GM19324 (cell line): ENCODE results near the gene PCP4L1.
"Not testable (repeated sequence)": the region's sequence is repeated elsewhere in the genome, so short reads cannot be mapped to it uniquely, and the experiment has no call there.

ENCODE experiments used
- ATAC-seq: cut with Tn5 transposase; IDR thresholded peaks from one replicate; pipeline ENCODE4 v1.9.1; 2021; ENCODE audit warnings: mild to moderate bottlenecking, moderate library complexity; ENCODE audit not compliant: unreplicated experiment, low FRiP score

PCP4L1 gene

GRCh38 chr1:161258439-161259344 is at the start of gene PCP4L1:
TSS of gene PCP4L1 (plus strand) at chr1:161258745. CDS start at chr1:161258975, 230 bp downstream.
- ATAC-seq = no peak

- ATAC-seq = no peak
Measured at GRCh38 chr1:161209790-161210409, 48.6 kb upstream of the PCP4L1 start.

GRCh38 chr1:161214369-161214768 is 44.2 kb upstream of the PCP4L1 start:
- ATAC-seq = no peak

DNA sequence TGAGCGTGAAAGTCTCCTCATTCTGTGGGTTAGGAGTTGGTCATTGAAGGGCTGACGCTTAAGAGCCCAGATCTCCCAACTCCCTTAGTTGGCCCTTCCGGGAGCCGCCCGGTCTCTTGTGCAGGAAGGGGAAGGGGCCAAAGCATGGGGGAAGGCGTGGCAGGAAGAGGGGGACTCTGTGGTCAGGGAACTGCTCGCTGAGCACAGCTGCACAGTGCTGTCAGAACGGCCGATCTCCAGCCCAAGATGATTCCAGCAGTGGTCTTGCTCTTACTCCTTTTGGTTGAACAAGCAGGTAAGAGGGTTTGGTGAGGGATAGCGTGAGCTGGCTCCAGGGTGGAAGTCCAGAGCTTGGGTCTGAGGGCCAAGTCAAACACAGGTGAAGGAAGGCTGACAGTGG is 43.5 kb upstream of the PCP4L1 start, which contains the start of gene FCER1G:
TSS of gene FCER1G (plus strand) at position 220 of the 400 bp plus-strand sequence. CDS start at position 247, 27 bp downstream.
- ATAC-seq = no peak

GRCh38 chr1:161216945-161217712 is 41.4 kb upstream of the PCP4L1 start:
- peak; percentile 74 for ATAC-seq

DNA sequence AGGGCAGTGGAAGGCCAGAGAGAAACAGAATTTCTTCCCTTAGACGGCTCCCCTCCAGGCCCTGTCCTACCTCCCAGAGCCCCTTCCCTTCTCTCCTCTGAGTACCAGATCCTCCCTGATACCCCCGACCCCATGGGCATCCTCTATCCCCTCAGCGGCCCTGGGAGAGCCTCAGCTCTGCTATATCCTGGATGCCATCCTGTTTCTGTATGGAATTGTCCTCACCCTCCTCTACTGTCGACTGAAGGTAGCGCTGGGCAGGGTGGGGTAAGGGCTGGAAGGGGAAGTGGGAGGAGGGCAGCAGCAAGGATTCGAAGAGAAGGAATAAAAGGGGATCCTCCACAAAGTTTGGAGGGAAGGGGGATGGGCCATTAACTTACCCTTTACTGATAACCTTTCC is 40.7 kb upstream of the PCP4L1 start:
- no peak for ATAC-seq

GRCh38 chr1:161218301-161219077 is 40.1 kb upstream of the PCP4L1 start:
- ATAC-seq = no peak

DNA sequence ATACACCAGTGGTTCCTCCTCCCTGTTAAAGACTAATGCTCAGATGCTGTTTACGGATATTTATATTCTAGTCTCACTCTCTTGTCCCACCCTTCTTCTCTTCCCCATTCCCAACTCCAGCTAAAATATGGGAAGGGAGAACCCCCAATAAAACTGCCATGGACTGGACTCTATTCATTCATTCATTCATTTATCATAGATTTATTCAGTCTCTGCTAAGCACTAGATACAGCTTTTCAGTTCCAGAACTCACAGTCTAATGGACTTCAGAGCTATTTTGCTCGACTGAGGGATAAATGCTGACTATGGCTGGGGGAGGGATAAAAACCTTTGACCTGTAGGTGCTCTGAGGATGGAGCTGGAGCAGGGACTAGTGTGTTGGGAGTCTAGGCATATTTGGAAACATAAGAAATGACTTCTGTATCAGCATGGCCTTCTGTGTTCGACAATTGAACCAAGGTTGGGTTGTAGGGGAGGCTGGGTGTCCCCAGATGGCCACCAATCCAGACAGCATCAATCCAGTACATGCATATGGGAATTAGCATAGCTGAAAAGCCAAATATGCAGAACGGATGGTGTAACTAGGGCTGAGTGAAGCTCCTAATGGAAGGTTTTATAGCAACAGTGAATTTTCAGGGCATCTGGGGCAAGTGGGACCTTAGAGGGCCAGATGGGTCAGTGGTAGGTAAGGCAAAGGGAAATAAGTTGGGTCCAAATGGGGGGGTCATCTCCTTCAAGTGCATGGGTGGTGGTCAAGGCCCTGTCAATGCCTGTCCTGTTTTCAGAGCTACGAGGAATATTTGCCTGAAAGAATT is 39.3 kb upstream of the PCP4L1 start:
- no peak for ATAC-seq

- no peak for ATAC-seq
Measured at GRCh38 chr1:161220002-161220401, 38.5 kb upstream of the PCP4L1 start.

GRCh38 chr1:161222175-161223019 is 36.1 kb upstream of the PCP4L1 start:
- ATAC-seq = no peak

- no peak for ATAC-seq
Measured at GRCh38 chr1:161223805-161224694, 34.5 kb upstream of the PCP4L1 start.

DNA sequence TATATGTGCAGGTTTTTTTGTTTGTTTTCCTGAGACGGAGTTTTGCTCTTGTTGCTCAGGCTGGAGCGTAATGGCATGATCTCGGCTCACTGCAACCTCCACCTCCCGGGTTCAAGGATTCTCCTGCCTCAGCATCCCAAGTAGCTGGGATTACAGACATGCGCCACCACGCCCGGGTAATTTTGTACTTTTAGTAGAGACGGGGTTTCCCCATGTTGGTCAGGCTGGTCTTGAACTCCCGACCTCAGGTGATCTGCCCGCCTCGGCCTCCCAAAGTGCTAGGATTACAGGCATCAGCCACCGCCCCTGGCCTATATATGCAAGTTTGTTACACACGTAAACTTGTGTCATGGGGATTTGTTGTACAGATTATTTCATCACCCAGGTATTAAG is 33.9 kb upstream of the PCP4L1 start:
- ATAC-seq = not testable (repeated sequence)

DNA sequence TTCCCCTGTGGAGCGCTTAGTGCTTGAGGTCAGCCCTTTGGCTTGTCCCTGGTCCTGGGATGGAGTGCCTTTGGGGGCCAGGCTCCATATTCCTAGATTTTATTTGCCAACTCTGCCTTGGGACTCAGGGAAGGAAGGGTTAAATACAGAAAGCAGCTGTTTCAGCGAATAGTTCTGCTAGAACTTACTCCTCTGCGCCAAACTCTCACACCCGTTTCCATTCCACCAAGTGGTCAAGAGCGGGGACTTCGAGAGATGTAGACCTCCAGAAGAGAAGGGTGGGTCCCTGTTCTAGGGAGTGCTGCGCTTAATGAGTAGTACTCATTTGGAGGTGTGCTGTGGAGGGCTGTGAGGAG is 33.4 kb upstream of the PCP4L1 start:
- no peak for ATAC-seq

DNA sequence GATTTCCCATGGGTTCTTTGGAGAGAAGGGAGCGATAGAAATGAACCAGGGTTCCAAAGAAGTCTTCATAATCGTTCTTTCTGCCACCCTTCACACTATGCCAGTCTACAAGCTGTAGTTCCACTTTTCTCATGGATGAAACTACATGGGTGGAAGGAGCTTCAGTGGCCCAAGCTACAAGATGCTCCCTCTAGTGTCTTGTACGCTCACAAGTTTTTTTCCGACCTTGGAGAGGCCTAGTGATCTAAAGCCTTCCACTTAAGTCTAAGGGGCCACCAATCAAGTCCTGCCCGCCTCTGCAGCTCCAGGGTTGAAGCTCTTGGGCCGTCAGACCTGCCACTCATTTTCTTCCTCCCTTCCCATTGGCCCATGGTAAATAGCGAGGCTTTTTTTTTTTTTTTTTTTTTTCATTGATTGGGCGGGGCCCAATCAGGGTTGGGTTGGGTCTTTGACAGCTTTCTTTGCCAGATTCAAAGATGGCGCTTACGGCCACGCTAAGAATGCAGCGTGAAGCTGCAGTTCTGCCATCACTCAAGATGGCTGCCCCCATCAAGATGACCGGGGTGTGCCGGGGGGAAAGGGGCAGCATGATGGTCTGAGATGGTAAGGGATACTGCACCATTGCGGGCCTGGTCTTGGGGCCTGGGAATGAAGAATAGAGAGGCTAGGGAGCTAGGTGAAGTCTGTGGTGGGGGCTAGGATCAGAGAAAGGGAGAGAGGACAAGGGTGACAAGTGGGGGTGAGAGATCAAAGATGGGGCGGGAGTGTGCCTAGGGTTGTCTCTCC is 32.8 kb upstream of the PCP4L1 start, which contains the start of gene TOMM40L:
TSS of gene TOMM40L (plus strand) at position 527 of the 786 bp plus-strand sequence. CDS start 430 bp downstream, outside the sequence.
- ATAC-seq = peak; percentile 91

DNA sequence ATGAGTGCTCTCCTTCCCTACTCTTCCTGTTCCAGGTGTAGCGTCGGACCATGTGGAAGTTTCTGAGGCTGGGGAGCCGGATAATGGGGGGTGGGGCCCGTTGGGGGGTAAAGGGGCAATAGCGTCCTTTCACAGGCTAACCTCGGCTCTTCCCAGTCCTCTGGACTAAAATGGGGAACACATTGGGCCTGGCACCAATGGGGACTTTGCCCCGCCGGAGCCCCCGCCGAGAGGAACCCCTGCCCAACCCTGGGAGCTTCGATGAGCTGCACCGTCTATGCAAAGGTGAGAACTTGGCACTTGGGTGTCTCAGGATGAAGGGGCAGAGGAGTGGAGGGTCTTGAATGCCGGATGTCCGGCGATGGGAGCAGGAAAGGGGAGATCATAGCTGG is 32.2 kb upstream of the PCP4L1 start:
- ATAC-seq = no peak

DNA sequence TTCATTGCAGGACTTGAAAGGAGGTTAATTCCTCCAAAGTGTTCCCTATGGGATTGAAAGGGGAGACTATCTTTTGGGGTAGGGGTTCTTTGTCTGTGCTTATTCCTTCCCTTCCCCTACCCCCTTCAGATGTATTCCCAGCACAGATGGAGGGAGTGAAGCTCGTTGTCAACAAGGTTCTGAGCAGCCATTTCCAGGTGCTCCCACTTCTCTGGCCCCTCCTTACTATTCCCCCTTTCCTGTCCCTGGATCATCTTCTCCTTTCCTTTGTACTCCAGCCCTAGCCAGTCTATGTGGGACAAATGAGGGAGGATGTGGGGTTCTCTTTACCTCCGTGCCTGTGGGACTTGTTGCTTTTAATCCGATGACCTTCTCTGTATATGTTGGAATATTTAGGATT is 31.8 kb upstream of the PCP4L1 start:
- no peak for ATAC-seq
